Liver (tissue), 3 donors: ENCODE measurements around the gene EXOC4.

Source experiments
- ATF3 ChIP-seq: IDR thresholded peaks from 2 replicates; pipeline ENCODE4 v1.6.1; 2016; ENCODE audit warnings: antibody characterized with exemption
- CTCF ChIP-seq: fragments of 150-350 bp; IDR thresholded peaks from 2 replicates; pipeline ENCODE4 v1.5.1; 2017; ENCODE audit warnings: improper control_type of control experiment, low read depth, low read length; ENCODE audit not compliant: missing input control
- EGR1 ChIP-seq, 2 donors: IDR thresholded peaks; 2 replicates each; pipeline ENCODE4 v1.6.1; 2016 to 2018; ENCODE audit warnings: antibody characterized with exemption in 2 of 2, low read depth in 2 of 2
- GABPA ChIP-seq, 2 donors: IDR thresholded peaks in 1 of 2; conservative IDR thresholded peaks in 1 of 2; 2 replicates each; pipeline ENCODE4 v1.6.1; 2016; ENCODE audit warnings: antibody characterized with exemption in 2 of 2, mild to moderate bottlenecking in 1 of 2, moderate library complexity in 1 of 2
- HNF4G ChIP-seq: IDR thresholded peaks from 2 replicates; pipeline ENCODE4 v1.6.1; 2016; ENCODE audit warnings: antibody characterized with exemption
- JUND ChIP-seq, 2 donors: IDR thresholded peaks; 2 replicates each; pipeline ENCODE4 v1.6.1; 2016; ENCODE audit warnings: antibody characterized with exemption in 2 of 2
- MAX ChIP-seq: IDR thresholded peaks from 2 replicates; pipeline ENCODE4 v1.6.1; 2016; ENCODE audit warnings: antibody characterized with exemption
- RAD21 ChIP-seq, 2 donors: IDR thresholded peaks; 2 replicates each; pipeline ENCODE4 v1.6.1; 2016; ENCODE audit warnings: antibody characterized with exemption in 2 of 2, mild to moderate bottlenecking in 2 of 2
- REST ChIP-seq: IDR thresholded peaks from 2 replicates; pipeline ENCODE4 v1.6.1; 2016; ENCODE audit warnings: antibody characterized with exemption, mild to moderate bottlenecking
- RXRA ChIP-seq, 2 donors: IDR thresholded peaks; 2 replicates each; pipeline ENCODE4 v1.6.1; 2017 to 2018; ENCODE audit warnings: antibody characterized with exemption in 2 of 2, mild to moderate bottlenecking in 1 of 2
- TAF1 ChIP-seq: conservative IDR thresholded peaks from 2 replicates; pipeline ENCODE4 v1.6.1; 2016; ENCODE audit warnings: antibody characterized with exemption, mild to moderate bottlenecking
- ZBTB33 ChIP-seq: IDR thresholded peaks from 2 replicates; pipeline ENCODE4 v1.6.1; 2016; ENCODE audit warnings: antibody characterized with exemption
- donor health status: healthy.
- donor health status: healthy.

- TF ChIP-seq CTCF: no peak
- no peak for TF ChIP-seq GABPA (IDR thresholded peaks at IDR 0.05 in 1 of 2, conservative IDR thresholded peaks at IDR 0.05 in 1 of 2)
- TF ChIP-seq ATF3: no peak
- no peak for TF ChIP-seq JUND (IDR thresholded peaks at IDR 0.05)
- TF ChIP-seq REST: no peak
- TF ChIP-seq EGR1 (IDR thresholded peaks at IDR 0.05; ENCODE audit: low read depth in 2 of 2): no peak
- TF ChIP-seq HNF4G: no peak
- TF ChIP-seq TAF1: no peak
- no peak for TF ChIP-seq MAX
- TF ChIP-seq ZBTB33: no peak
- no peak for TF ChIP-seq RXRA (IDR thresholded peaks at IDR 0.05)
- TF ChIP-seq RAD21 (IDR thresholded peaks at IDR 0.05): no peak
Observed at GRCh38 chr7:133369130-133369529, 116.3 kb downstream of the EXOC4 start.
